GDM1 (cell line): Measurements from ENCODE around the gene PEPD.

Experiments
- DNase-seq: peaks from one replicate; lab custom pipeline; 2025; lab: John Stamatoyannopoulos, UW

The PEPD gene

DNA sequence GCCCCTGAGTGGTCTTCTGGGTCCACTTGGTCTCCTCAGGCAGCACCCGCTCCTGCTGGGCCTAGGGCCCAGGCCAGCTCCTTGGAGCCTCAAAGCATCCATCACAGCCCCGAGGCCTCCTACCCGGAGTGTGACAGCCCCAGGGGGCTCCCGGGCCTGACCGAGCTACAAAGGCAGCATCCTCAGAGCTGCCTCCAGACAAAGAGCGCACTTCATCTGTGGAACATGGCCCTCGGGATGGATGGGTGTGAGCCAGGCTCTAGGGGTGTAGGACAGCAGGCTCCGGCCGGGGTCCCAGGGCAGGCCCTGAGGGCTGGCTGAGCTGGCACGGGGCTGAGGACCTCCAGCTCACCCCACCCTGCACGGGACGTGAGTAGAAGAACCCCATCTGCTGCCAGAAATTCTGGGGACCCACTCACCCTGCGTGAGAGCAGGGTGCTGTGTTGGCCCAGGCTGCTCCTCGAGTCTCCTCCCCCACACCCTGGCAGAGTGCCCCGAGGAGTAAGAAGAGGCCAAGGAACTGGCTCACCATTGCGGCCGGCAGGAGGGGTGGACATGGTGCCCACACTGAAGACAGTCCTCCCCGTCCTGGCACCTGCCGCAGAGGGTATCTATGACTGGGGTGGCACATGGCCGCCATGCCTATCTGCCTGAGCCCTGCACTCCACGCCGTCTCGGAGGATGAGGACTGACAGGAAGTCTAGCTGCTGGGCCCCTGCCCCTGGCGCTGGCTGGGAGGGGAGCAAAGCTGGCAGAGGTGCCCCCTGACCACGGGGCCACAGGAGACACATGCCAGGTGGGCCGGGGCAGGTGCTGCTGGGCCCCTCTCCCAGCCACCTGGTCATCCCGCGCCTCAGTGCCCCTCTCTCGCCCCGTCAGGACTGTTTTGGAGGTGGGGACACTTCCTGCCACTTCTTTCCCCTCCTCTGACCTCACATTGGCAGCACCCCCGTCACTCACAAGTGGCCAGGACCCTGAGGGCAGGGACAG is 125.7 kb downstream of the PEPD start:
- no peak for DNase-seq

DNA sequence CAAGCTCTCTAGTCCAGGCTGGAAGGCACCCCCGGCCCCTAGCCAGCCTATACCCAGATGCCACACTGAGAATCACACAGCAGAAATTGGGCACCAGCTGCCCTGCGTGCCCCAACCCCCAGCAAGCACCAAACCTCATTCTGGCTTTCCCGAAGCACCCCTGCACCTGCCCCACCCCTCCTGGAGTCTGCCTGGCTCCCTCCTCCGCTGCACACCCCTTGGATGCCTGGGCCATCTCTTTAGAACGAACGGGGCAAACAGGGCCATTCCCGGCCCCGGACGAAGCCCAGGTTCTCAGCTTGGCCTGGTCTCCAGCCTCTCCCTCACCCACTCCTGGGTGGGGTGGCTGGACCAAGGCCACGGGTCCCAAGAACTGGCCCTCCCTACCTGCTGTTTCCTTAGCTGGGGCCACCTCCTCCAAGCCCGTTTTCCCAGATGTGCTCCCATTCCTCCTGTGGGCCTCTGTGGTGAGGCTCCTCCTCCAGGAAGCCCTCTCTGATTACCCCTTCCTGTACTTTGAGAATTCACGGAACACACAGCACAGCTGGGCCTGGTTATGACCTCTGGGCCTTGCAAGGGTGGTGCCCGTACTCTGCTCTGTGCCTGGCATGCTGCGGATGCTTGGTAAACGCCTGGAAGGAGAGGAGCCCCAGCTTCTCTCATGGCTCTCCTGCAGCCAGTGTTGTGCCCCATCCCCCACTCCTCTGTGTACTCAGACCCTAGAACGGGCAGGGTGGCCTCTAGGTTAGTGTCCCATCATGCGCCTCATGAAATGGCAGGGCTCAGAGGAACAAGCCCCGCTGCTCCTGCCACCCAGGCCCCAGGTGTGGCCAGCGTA is 126.6 kb downstream of the PEPD start:
- no peak for DNase-seq

DNA sequence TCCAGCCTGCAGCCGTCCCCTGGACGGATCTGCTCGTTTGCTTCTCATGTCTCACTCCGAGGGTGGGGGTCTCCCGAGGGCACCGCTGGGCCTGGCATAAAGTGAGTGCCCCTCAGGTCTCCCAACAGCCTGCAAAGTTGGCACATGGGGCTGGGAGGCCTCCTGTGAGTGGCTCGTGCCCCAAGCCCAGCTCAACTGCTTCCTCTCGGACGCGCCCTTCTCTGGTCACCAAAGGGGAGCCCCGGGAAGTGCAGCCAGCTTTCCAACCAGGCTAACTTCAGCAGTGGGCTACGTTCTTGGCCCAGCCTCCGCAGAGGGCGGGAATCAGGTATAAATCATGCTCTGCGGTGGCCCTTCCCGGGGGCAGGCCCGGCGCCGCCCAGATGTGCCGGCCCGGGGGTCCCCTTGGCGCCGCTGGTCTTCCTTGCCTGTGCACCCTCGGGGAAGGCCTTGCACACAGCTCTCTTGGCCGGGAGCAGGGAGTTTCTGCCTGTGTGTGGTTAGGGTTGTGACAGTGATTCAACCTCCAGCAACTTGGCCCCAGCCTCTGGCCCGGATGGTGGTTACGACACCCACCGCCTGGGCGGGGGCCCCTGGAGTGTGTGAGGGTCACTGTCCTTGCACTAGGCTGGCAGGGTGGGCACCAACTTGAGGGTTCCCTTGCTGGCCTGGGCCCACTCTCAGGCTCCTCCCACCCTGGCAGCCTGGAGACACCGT is 127.4 kb downstream of the PEPD start:
- no peak for DNase-seq

DNA sequence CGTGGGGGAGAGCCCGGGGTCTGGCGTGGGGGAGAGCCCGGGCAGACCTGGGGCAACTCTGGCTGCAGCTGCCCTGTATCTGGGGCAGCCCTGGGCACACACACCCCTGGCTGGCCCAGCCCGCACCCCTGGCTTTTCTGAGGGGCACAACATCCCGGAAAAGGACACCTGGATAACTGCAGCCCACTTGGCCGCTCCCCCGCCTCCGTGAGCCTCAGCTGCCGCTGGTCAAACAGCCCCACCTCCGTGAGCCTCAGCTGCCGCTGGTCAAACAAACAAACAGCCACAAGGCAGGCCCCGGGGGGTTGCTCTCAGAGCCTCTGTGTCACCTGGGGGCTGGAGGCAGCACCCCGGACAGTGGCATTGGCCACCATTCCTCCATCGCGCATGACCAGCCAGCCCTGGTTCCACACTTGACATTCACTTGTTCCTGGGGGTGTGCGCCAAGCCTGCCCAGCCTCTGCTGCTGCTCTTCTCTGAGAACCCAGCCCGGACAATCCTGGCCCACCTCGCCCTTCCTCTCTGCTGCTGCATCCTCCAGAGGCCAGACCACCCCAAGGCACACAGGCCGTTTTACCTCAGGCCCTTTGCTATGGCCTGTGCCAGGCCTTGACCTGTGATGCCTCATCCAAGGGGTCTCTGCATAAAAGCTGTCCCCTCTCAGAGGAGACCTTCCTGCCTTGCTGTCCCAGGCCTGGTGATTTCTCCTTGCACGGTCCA is 128.1 kb downstream of the PEPD start:
- DNase-seq, result no peak

DNA sequence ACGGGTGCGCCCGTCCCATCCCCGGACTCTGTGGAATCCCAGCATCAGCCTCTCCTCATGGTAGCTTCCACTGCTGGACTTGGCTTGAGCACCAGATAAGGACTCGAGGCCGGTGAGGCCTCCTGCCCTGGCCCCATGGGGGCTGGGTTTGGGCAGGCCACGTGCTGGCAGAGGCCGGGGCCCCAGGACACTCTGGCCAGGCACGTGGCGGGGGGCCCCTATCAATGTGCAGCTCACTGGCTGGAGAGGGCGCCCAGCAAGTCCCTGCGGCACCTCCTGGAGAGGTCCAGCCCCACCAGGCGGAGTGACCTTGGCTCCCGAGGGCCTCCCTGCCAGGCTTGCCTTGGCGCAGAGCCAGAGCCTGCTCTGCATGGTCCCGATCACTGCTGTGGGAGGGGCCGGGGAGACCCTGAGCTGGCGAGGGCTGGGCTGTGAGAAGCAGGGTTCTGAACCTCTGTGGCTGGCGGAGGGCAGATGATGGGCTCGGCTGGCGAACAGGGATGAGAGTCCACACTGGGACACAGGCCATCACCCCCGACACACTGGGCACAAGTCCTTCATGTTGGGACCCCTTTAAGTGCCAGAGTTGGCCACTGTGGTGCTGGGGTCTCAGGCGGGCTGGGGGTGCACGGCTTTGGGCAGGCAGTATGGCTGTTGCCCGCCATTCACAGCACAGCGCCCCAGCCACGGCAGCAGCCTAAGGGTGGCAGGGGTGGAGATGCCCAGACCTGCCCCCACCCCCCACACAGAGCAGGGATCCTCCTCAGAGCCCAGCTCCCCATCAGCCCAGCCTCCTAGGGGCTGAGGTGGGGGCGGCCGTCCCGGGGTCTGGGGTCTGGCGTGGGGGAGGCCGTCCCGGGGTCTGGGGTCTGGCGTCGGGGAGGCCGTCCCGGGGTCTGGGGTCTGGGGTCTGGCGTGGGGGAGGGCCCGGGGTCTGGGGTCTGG is 129.0 kb downstream of the PEPD start:
- DNase-seq, result no peak

DNA sequence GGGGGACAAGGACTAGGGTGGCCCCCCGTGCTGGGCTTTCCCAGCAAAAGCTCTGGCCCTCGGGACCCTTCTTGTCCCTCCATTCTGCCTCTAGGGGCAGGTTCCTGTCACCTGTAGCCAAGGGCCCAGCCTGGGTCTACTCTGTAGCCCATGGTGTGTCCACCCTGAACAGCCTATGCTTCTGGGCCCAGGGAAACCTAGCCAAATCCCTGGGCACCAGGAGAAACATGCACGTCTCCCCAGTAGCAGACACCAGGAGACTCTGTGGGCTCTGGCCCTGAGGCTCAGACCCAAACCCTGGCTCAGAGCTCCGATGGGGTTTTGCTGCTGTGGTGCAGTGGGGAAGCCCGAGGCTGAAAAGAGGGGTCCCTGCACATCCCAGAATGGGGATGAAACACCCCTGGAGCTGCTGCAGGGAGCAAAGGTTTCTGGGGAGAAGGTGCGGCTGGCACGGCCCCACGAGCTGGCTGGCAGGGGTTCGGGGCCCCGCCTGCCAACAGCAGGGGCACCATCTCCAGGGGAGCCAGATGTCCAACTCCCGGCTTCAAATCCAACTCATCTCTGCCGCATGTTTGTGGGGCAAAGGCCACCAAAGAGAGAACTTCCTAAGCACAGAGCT is 129.9 kb downstream of the PEPD start:
- DNase-seq, result no peak

DNA sequence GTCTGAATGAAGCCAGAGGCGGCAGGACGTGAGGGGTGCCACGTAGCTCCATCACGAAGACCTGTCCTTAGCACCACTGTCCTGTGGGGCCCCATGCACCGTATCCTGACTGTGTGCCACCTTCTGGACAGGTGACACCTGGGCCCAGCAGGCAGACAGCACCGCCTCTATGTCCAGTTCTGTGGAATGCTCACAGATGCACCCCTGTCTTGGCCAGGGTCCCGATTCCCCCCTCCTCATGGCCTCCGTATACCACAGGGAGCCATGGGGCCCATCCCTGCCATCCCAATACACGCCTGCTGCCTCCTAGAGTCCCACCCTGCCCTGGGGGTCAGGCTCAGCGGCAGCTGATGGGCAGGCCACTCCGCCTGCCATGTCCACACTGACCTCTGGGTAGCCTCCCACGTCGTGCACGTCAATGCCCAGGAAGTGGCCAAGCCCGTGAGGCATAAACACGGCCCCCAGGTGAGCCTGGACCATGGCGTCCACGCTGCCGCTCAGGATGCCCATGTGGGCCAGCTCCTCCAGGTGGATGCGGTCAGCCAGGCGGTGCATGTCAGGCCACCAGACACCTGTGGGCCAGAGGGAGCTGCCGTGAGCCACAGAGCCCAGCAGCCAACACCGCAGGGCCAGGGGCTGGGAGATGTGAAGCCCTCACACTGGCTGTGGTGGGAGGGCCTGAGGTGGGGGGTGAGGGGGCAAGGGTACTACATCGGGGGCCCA is 130.5 kb downstream of the PEPD start:
- no peak for DNase-seq

DNA sequence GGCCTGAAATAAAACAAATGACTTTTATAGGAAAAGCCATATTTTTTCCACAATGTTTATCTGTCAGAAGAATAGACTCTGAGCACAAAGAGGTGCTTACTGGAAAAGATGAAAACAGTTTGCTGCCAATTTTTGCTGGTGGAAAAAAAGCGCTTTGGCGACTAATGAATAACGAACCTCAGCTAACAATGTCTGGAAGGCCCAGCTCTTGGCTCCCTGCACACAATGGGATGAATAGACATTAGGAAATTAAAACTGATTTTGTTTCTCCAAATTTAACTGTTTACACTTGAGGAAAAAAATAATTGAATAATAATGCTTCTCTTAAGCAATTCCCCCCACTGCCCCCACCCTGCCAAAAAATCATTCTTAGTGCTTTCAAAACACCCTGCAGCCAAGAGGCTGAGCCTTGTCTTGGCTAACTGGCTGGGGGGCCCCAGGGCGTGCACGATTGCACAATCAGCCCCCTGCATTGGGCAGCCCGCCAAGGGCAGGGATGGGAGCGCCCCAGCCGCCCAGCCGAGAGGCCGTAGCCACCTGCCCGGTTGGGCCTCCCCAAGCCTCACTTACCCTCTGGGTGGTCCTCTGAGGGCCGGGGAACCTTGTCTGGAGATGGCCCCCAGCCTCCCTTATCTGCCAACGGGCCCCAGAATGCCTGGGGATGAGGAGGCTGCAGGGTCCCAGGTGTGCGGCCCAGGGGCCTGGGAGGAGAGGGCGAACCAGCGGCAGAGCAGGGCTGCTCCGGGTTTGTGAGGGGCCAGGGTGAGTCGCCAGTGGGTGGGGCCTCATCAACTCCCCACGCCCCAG is 131.3 kb downstream of the PEPD start:
- DNase-seq, result no peak

DNA sequence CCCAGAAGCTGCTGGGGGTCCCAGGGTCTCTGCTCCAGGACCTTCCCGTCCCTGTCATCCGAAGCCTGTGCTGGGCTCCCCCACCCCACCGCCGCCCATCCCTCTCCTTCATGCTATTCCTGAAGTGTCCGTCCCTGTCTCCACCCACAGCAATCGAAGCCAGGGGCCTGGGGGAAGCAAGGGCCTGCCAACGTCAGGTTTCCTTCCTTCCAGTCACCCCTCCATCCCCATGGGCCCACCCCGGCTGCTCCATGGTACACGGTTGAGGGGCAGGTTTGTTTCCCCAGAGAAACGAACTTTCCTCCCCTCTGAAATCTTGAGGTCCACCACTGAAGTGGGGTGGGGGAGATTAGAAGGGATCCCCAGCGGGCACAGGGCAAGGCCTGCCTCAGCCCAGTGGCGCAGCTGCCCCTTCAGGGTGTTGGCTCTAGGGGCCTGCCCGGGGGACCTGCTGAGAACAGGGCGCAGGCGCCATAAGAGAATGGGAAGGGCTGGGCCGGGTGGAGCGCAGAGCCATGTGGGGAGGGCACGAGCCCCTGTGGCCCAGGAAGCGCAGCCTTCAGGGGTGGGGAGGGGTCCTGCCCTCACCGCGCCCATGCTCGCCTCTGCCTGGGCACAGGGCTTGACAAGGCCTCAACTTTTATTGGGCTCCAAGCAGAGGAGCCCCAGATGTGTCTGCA is 132.0 kb downstream of the PEPD start:
- no peak for DNase-seq

DNA sequence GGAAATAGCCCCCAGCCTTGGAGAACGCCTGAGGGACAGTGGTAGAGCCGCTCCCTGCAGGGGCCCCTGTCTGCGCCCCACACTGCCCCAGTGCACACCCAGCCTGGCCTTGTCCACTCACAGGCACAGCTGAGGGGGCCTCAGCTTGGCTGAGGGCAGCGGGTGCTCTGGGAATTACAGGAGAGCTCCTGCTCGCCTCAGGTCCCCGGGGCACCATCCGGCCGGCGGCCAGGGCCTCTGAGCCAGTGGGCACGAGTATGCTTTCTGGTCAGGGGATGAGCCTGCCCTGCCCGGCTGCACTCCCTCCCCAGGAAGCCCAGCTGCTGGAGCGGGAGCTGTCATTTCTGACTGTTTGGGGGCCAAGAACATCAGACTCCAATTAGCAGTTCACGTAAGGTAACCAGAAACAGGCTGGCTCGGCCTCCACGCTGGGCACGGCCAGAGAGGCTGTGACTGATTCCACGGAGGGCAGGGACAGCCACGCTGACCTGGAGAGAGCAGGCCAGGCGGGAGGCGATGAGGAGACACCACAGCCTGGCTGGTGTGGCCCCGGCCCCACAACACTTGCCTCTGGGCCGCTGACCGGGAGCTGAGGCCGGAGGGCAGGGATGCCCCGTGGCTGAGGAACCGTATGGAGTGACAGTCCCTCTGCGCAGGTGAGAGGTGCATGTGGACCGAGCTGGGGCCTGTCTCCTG is 132.7 kb downstream of the PEPD start:
- DNase-seq, result no peak

DNA sequence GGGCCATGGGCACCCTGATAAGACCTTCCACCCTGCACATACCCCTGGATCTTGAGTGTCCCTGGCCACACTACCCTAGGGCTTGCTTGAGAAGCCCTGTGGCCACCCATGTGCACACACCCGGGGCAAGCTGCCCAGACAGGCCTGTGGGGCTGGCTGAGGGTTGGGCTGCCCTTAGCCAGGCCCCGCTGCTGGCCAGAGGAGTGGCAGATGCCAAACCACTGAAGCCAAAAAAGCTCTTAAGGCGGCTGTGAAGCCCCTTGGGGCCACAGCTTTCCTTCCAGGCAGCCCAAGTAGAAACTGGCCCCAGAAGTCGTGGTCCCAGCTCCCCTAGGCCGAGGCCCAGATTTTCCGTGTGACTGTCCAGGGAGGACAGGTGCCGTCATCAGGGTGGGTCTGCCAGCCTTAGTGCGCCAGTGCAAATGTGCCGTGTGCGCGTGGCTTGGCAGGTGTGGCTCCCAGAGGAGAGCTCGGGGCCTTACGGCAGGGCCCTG is 133.3 kb downstream of the PEPD start:
- DNase-seq, result no peak

DNA sequence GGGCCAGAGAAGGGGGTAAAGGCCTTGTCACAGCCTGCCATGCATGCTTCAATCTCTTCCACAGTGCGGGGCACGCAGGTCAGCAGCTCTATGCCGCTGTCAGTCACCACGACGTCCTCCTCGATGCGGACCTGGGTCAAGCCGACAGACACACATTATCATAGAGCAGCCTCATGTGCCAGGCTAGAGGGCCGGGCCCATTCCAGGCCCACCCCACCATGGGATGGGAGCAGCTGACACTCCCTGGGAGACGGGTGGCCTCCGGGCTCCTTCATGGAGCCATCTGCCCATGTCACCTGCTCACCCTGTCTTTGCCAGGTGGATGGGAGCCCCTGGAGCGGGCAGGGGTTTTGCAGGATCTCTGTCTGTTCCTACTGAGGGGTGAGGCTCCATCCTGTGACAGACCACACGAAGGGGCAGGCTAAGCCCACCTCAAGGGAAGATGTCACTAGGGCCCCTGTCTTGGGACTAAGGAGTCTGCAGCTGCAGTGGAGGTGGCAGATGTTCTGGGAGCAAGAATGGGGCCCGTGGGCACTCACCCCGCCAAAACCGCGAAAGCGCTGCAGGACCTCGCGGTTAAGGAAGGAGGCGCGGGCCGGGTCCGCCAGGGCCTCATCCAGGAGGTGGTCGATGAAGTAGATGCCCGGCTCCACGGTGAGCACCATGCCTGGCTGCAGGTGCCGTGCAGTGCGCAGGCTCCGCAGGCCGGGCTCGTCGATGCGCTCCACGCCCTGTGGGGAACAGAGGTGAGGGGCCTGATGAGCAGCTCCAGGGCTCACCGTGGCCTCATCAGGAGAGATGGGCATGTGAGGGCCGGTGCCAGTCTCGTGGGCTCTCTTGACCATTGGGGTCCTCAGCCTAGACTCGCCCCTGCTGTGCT is 134.0 kb downstream of the PEPD start:
- no peak for DNase-seq

DNA sequence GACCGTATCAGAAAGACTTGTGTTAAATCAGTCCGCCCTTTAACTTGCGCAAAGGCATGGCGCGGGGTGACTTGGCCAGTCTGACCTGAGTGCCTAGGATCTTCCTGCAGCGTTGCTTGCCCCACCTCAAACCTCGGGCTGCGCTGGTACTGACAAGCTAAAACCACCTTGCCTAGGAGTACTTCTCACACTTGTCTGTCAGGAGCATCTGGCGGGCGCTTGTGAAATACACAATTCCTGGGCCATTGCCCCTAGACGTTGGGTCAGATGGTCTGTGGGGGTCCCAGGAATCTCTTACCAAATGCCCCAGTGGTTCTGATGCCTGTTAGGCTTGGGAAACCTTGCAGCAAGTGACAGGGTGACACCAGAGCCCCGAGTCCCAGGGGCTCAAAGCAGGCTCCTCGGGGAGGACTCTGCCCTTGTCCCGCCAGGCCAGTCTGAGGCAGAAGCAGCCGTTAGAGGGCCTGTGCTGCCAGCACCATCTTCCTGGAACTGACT is 135.2 kb downstream of the PEPD start:
- no peak for DNase-seq

DNA sequence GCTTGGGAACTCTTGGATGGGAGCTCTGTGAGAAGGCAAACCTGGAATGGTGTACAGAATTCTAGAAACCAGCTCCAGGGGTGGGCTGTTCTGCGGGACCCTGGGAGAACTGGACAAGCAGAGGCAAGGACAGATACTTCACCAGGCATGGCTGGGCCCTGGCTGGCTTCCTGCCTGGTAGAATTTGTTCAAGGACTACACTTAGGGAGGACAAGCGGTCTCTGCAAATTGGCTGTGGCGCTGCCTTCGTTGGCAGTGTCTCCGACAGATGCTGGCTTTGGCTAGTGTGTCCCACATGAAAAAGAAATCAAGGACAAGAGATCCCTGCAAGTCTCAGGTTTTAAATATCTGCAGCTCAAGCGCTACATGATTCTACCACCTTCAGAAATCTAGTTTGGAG is 135.6 kb downstream of the PEPD start:
- no peak for DNase-seq

DNA sequence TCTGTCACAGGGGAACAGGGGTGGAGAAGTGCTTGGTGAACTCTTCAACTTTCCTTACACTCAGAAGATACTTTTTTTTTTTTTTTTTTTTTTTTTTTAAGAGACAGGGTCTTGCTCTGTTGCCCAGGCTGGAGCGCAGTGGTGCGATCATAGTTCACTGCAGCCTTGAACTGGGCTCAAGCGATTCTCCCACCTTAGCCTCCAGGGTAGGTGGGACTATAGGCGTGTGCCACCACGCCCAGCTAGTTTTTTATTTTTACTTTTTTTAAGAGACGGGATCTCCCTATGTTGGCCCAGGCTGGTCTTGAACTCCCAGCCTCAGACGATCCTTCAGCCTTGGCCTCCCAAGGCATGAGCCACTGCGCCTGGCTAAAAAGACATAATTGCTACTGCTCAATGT is 136.6 kb downstream of the PEPD start:
- no peak for DNase-seq

DNA sequence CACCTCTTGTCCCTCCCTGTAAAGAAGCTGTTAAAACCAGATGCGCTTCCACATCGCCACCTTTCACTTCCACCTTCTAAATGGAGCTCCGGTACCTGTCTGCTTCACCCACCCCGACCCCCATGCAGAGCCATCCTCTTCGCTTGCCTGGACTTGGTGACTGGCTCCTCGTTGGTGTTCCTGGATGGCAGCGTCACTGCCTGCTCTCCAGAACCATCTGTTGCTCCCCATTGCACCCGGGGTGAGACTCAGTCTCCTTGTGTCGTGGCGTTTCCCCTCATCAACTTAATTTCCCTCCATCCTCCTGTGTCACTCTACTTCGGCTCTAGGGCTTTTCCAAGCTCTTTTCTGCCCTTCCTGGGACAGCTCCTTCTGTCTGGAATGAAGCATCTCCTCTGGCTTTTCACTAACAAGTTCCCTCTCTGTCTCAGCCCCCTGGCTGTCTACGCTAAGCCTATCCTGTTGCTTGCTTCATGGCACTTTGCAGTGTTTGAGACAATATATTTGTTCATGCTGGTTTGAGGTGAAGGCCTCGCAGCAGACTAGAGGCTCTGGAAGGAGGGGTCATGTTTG is 137.8 kb downstream of the PEPD start:
- no peak for DNase-seq
